Memory B cell (primary cell): ENCODE measurements around the gene ZFPM1.

Experiments
- ATAC-seq: fragments of 150-1000 bp; cut with Tn5 transposase; 2 replicates; pipeline ENCODE4 v1.10.0; 2021; ENCODE audit warnings: low read depth, mild to moderate bottlenecking, moderate library complexity
- DNase-seq, 2 donors: peaks; one replicate each; pipeline ENCODE4 v3.0.0; 2022; ENCODE audit warnings: low spot score in 2 of 2
- H3K27ac Mint-ChIP-seq: one replicate; pipeline ENCODE4 v1.8.0; 2022; ENCODE audit warnings: mild to moderate bottlenecking, moderate library complexity, mixed read lengths
- H3K27me3 Mint-ChIP-seq: one replicate; pipeline ENCODE4 v1.8.0; 2022; ENCODE audit warnings: mixed read lengths
- H3K36me3 Mint-ChIP-seq: one replicate; pipeline ENCODE4 v1.8.0; 2022; ENCODE audit warnings: mild to moderate bottlenecking, mixed read lengths
- H3K4me1 Mint-ChIP-seq: one replicate; pipeline ENCODE4 v1.8.0; 2022; ENCODE audit warnings: mixed read lengths
- H3K4me3 Mint-ChIP-seq: one replicate; pipeline ENCODE4 v1.8.0; 2022; ENCODE audit warnings: mild to moderate bottlenecking, moderate library complexity, mixed read lengths
- H3K9me3 Mint-ChIP-seq: one replicate; pipeline ENCODE4 v1.8.0; 2022; ENCODE audit warnings: mixed read lengths

Gene ZFPM1

DNA sequence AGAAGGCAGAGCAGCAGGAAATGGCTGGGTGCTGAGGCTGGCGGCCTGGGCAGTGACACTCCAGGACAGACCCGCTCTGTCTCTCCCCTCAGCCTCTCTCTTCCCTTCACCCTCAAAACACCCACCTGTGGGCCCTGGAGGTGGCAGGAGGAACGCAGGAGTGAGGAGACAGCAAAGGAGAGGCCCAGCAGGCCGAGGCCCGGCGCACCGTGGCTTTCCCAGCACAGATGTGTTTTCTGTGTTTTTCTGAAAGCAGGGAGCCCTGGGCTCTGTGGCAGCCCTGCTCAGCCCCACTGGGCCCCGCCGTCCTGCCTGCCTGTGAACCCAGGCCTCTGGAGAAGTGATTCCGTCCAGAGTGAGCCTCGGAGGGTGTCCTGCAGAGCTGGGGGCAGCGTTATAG lies 39.8 kb upstream of the ZFPM1 start:
- Mint-ChIP-seq H3K9me3 (no peaks in the 10 kb centered on the region), H3K27me3 (peaks cover 7% of the 10 kb centered on the region), H3K4me3 (no peak overlapping the region), H3K27ac (no peak overlapping the region), H3K36me3 (no peaks in the 10 kb centered on the region), H3K4me1 (no peaks in the 10 kb centered on the region)
- no peak for DNase-seq
- ATAC-seq, result no peak

- no peaks in the 10 kb centered on the region for H3K9me3 Mint-ChIP-seq
- no peak overlapping the region for H3K27ac Mint-ChIP-seq
- ATAC-seq (no peak), DNase-seq (no peak)
- H3K36me3 Mint-ChIP-seq, result no peaks in the 10 kb centered on the region
- no peaks in the 10 kb centered on the region for H3K4me1 Mint-ChIP-seq
- H3K4me3 Mint-ChIP-seq, result no peak overlapping the region
- H3K27me3 Mint-ChIP-seq, result peaks cover 7% of the 10 kb centered on the region
Measured at GRCh38 chr16:88413631-88414030, 39.4 kb upstream of the ZFPM1 start.

DNA sequence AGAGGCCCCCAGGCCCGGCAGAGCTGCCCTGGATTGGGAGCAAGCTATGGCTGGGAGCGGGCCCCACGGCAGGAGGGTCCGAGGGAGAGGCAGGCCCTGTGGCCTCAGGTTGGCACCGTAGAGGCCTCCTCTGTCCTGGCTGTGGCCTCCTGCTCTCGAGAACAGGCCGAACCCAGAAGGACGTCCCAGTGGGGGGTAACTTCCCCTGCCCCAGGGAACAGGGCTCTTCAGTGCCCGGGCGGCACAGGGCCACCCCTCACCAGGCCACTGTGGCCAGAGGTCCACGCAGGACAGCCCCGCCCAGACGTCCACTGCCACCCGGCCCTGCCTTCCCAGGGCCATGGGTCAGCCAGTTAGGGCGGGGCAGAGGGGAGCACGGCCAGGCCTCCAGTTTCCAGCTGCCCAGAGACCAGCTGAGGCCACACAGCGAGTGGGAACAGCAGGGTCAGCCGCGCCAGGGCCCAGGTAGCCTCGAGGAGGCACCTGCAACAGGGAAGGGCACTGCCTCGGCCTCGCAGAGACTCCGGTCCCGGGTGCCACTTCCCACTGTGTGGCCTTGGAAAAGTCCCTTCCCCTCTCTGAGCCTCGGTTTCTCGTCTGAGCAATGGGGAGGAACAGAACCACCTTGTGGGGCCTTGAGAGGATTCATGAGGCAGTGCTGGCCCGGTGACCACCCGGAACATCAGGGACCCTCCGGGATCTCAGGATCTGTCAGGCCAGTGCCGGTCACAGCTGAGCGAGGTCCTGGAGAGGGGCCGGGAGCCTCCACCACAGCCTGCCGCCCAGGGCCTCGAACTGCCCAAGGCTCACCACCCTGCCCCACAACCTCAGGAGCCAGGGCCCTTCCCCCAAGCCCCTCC lies 38.3 kb upstream of the ZFPM1 start:
- no peaks in the 10 kb centered on the region for H3K4me1 Mint-ChIP-seq

GRCh38 chr16:88415381-88415705 lies 37.7 kb upstream of the ZFPM1 start:
- Mint-ChIP-seq H3K36me3 (no peaks in the 10 kb centered on the region), H3K27me3 (peaks cover 7% of the 10 kb centered on the region), H3K4me1 (no peaks in the 10 kb centered on the region), H3K4me3 (no peak overlapping the region), H3K9me3 (no peaks in the 10 kb centered on the region), H3K27ac (no peak overlapping the region)
- ATAC-seq (no peak), DNase-seq (no peak)

More for the DNA sequence above, 38.3 kb upstream of the ZFPM1 start:
- no peak for ATAC-seq
- Mint-ChIP-seq H3K27ac (no peak overlapping the region), H3K36me3 (no peaks in the 10 kb centered on the region), H3K4me3 (no peak overlapping the region), H3K9me3 (no peaks in the 10 kb centered on the region), H3K27me3 (peaks cover 7% of the 10 kb centered on the region)
- no peak for DNase-seq

DNA sequence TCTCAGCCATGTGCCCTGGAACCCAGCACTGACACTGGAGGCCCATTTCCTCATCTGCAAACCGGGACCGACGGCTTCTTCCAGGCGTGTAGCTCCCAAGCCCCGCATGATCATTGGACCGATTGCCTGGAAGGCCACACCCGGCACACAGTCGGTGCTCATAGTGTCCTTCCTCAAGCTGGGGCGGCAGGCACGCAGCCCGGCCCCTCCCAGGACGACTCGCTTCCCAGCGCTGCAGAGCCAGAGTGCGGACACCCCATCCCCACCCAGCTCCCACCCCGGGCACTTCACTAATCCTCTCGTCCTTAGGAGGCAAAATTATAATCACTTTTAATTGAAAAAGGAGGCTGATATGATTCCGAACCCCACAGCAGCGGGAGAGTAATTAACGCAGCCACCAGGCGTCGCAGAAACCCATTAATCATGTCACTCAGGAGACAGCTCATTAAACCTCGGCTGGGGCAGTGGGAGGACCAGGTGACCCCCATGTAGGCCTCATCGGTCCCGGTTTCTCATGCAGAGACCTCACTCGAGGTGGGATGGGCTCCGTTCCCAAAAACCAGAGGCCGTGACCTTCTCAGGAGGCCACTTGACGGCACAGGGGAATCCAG lies 37.3 kb upstream of the ZFPM1 start:
- no peak for ATAC-seq
- no peak for DNase-seq
- peaks cover 7% of the 10 kb centered on the region for H3K27me3 Mint-ChIP-seq
- H3K9me3 Mint-ChIP-seq, result no peaks in the 10 kb centered on the region
- H3K4me1 Mint-ChIP-seq, result no peaks in the 10 kb centered on the region
- no peak overlapping the region for H3K4me3 Mint-ChIP-seq
- no peak overlapping the region for H3K27ac Mint-ChIP-seq
- no peaks in the 10 kb centered on the region for H3K36me3 Mint-ChIP-seq

DNA sequence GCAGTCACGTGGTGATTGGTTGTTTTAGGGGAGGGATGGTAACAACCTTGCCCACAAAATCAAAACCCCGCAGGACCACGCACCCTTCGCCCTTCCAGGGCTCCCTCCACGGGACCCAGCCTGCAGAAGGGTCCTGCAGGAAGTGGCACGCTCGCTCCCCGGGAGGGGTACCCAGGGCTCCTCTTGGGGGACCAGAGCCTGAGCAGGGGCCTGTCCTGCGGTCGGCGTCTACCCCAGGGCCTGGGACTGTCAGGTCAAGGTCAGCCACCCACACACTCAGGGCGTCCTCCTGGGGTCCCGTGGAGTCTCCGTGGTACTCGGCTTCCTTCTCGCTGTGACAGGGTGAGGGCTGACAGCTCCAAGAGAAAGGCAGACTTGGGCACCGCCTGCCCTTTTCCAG lies 36.4 kb upstream of the ZFPM1 start:
- no peaks in the 10 kb centered on the region for H3K4me1 Mint-ChIP-seq
- ATAC-seq (no peak), DNase-seq (no peak)
- H3K4me3 Mint-ChIP-seq, result no peak overlapping the region
- H3K27ac Mint-ChIP-seq, result no peak overlapping the region
- H3K9me3 Mint-ChIP-seq, result no peaks in the 10 kb centered on the region
- no peaks in the 10 kb centered on the region for H3K36me3 Mint-ChIP-seq
- peaks cover 7% of the 10 kb centered on the region for H3K27me3 Mint-ChIP-seq

DNA sequence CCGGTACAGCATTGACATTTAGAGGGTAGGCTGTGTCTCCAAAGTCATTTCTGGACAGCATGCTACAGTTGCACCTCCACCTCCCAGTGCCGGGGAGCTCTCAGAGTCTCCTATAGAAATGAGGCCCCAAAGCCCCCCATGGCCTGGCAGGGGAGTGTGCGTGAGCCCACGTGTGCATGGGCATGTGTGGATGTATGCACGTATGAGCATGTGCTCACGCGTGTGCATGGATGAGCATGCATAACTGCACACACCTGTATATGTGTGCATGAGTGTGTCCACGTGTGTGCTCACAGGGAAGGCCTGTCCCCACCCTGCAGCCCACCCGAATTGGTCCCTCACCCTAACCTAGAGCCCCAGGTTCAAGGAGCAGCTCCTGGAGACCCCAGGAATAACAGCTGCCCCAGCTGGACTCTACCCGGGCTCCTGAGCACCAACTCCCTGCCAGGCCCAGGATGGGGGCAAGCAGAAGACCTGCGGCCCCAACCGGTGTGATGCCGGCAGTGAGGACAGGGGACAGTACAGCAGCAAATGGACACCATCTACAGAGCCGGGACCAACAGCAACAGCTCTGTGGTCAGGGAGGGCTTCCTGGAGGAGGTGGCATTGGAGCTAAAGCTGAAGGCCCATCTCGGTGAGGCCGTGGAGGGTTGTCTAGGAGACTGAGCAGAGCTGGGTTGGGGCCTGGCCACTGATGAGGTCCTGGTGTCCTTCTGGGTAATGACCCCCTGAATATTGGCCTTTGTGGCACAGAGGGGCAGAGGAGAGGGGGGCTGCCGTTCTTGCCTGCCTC lies 35.2 kb upstream of the ZFPM1 start:
- Mint-ChIP-seq H3K4me3 (no peak overlapping the region), H3K27me3 (peaks cover 7% of the 10 kb centered on the region), H3K9me3 (peaks cover 8% of the 10 kb centered on the region), H3K27ac (no peak overlapping the region), H3K4me1 (peaks cover 5% of the 10 kb centered on the region), H3K36me3 (no peaks in the 10 kb centered on the region)
- no peak for DNase-seq
- ATAC-seq, result no peak

GRCh38 chr16:88418869-88419268 lies 34.2 kb upstream of the ZFPM1 start:
- Mint-ChIP-seq H3K9me3 (peaks cover 8% of the 10 kb centered on the region), H3K36me3 (no peaks in the 10 kb centered on the region), H3K4me1 (peaks cover 9% of the 10 kb centered on the region), H3K27ac (no peak overlapping the region), H3K4me3 (no peak overlapping the region), H3K27me3 (peaks cover 7% of the 10 kb centered on the region)
- ATAC-seq (no peak), DNase-seq (no peak)

DNA sequence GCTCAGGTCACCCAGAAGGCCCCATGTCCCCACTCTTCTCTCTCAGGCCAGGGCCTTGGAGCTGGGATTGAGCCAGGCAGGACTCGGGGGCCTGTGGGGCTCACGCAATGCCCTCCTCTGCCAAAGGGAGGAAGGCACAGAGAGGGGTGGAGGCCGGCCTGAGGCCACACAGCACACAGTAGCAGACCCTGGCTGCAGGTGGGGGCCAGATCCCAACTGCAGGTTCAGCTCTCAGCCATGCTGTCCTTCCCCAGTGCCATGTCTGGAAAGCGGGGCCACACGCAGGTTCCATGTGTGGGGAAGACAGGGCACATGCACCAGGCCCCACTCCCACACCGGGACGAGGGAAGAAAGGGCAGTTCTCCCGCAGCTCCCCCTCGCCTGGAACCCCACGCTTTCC lies 33.3 kb upstream of the ZFPM1 start:
- H3K27ac Mint-ChIP-seq, result no peak overlapping the region
- peaks cover 8% of the 10 kb centered on the region for H3K9me3 Mint-ChIP-seq
- DNase-seq (no peak), ATAC-seq (no peak)
- peaks cover 7% of the 10 kb centered on the region for H3K27me3 Mint-ChIP-seq
- H3K4me1 Mint-ChIP-seq, result peaks cover 9% of the 10 kb centered on the region
- H3K36me3 Mint-ChIP-seq, result no peaks in the 10 kb centered on the region
- H3K4me3 Mint-ChIP-seq, result no peak overlapping the region

- H3K4me3 Mint-ChIP-seq, result no peak overlapping the region
- H3K9me3 Mint-ChIP-seq, result peaks cover 8% of the 10 kb centered on the region
- no peaks in the 10 kb centered on the region for H3K36me3 Mint-ChIP-seq
- no peak for DNase-seq
- peaks cover 14% of the 10 kb centered on the region for H3K4me1 Mint-ChIP-seq
- ATAC-seq, result no peak
- no peak overlapping the region for H3K27ac Mint-ChIP-seq
- peaks cover 5% of the 10 kb centered on the region for H3K27me3 Mint-ChIP-seq
Measured at GRCh38 chr16:88420496-88420895, 32.6 kb upstream of the ZFPM1 start.

DNA sequence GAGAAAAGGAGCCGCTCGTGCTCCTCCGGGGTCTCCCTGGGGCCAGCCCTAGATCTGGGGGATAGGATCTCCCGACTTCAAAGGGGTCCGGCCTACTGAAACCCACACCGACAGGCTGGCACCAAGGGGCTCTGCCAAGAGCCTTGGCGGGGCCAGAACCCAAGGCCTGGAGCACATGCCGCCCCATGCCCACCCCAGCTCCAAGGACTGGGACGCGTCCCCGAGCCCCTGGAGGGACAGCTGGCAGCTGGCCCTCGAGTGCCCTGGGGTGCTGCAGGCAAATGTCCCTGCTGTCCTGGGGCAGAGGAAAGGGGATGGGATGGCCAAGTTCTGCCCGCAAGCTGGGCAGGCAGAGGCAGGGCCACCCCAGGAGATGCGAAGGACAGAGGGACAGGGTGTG lies 31.8 kb upstream of the ZFPM1 start:
- ATAC-seq (no peak), DNase-seq (no peak)
- no peak overlapping the region for H3K4me3 Mint-ChIP-seq
- H3K9me3 Mint-ChIP-seq, result peaks cover 8% of the 10 kb centered on the region
- peaks cover 14% of the 10 kb centered on the region for H3K4me1 Mint-ChIP-seq
- peaks cover 4% of the 10 kb centered on the region for H3K27me3 Mint-ChIP-seq
- no peak overlapping the region for H3K27ac Mint-ChIP-seq
- H3K36me3 Mint-ChIP-seq, result no peaks in the 10 kb centered on the region

DNA sequence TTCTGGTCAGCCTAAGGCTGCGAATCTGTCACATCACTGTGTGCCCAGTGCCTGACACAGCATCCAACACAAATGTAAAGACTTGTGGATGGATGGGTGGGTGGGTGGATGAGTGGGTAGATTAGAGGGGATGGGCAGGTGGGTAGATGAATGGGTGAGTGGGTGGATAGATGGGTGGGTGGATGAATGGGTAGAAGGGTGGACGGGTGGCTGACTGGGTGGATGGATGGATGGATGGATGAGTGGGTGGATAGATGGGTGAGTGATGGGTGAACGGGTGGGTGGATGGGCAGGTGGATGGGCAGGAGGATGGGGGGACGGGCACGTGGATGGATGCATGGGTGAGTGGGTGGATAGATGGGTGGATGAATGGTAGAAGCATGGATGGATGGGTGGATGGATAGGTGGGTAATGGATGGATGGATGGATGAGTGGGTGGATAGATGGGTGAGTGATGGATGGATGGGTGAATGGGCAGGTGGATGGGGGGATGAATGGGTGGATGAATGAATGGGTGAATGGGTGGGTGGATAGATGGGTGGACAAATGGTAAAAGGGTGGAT lies 31.1 kb upstream of the ZFPM1 start:
- peaks cover 3% of the 10 kb centered on the region for H3K27me3 Mint-ChIP-seq
- no peak overlapping the region for H3K4me3 Mint-ChIP-seq
- H3K9me3 Mint-ChIP-seq, result peaks cover 8% of the 10 kb centered on the region
- DNase-seq (no peak), ATAC-seq (no peak)
- H3K36me3 Mint-ChIP-seq, result no peaks in the 10 kb centered on the region
- peaks cover 14% of the 10 kb centered on the region for H3K4me1 Mint-ChIP-seq
- H3K27ac Mint-ChIP-seq, result no peak overlapping the region

DNA sequence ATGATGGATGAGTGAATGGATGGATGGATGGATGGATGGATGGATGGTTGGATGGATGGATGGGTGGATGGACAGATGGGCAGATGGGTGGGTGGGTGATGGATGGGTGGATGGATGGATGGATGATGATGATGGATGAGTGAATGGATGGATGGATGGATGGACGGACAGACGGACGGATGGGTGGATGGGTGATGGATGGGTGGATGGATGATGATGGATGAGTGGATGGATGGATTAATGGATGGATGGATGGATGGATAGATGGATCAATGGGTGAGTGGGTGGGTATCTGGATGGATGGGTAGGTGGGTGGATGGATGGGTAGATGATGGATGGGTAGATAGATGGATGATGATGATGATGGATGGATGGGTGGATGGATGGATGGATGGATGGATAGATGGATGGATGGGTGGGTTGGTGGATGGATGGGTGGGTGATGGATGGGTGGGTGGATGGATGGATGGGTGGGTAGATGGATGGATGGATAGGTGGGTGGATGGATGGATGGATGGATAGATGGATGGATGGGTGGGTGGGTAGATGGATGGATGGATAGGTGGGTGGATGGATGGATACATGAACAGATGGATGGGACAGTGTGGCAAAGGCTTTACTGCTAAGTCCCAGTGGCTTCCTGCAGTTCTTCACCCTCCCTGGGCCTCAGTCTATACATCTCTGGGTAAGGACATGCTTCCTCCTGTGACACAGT lies 30.2 kb upstream of the ZFPM1 start:
- Mint-ChIP-seq H3K4me1 (peaks cover 14% of the 10 kb centered on the region), H3K27me3 (peaks cover 3% of the 10 kb centered on the region), H3K27ac (no peak overlapping the region), H3K4me3 (no peak overlapping the region), H3K36me3 (no peaks in the 10 kb centered on the region), H3K9me3 (peaks cover 8% of the 10 kb centered on the region)
- ATAC-seq (no peak), DNase-seq (no peak)

DNA sequence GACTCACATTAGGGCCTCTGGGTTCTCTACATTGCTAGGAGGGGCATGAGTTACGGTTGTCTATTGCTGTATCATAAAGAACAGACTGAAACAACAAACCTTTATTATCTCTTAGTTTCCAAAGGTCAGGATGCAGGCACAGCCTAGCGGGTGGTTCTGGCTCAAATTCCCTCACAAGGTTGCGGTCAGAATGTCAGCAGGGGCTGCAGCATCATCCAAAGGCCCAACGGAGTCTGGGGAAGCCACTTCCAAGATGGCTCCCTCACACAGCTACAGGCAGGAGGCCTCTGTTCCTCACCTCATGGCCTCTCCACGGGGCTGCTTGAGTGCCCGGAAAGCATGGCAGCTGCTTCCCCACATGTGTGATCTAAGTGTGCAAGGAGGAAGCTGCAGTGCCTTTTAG lies 29.6 kb upstream of the ZFPM1 start:
- H3K27ac Mint-ChIP-seq, result no peak overlapping the region
- DNase-seq, result no peak

More for the DNA sequence above, 29.6 kb upstream of the ZFPM1 start:
- peaks cover 8% of the 10 kb centered on the region for H3K9me3 Mint-ChIP-seq
- ATAC-seq, result no peak
- peaks cover 14% of the 10 kb centered on the region for H3K4me1 Mint-ChIP-seq
- no peaks in the 10 kb centered on the region for H3K36me3 Mint-ChIP-seq
- no peak overlapping the region for H3K4me3 Mint-ChIP-seq
- peaks cover 3% of the 10 kb centered on the region for H3K27me3 Mint-ChIP-seq
